Articular chondrocyte of knee joint (primary cell): ENCODE results near the gene PCDH11Y. TPM values are rescaled to one million over a fixed set of nuclear protein-coding genes. Genes with fewer than 3 reads are reported as not detected.

Source experiments
- small RNA-seq: library from RNA; depleted of rRNA; stranded (forward); fragments of <200 nt; gene quantifications from one replicate; pipeline ENCODE3, GENCODE V24; 2012
- total RNA-seq: library from RNA; depleted of rRNA; stranded (reverse); fragments of >200 nt; gene quantifications from 2 replicates; pipeline ENCODE4 v1.2.3, GENCODE V29; 2012

The PCDH11Y gene
- total RNA-seq: not detected in 2 replicates

GRCh38 chrY:5000057-5000456 is at the start of gene PCDH11Y:
PCDH11Y (plus strand) TSS chrY:5000296; CDS start chrY:5057100, 56,804 bp downstream.

Small RNA genes within 50 kb of the gene (small RNA-seq; reads per million reads assigned to genes)
- gene RNU2-57P: not detected
- not detected for gene SNX3P1Y
